Activated T-cell treated with anti-CD3 and anti-CD28 coated beads, Interleukin-2, amount 50 U/mL, for 24 hours (primary cell): ENCODE measurements around the gene LTBP3.
A peak's percentile ranks its signal among the peaks of the same experiment; 100 is the strongest.

Experiments
- DNase-seq: peaks from one replicate; pipeline ENCODE4 v3.0.0-alpha.2; 2020
- H3K27ac Mint-ChIP-seq: 2 replicates; pipeline ENCODE4 v1.8.0; 2020; ENCODE audit warnings: mild to moderate bottlenecking, mixed read lengths
- H3K27me3 Mint-ChIP-seq: 2 replicates; pipeline ENCODE4 v1.8.0; 2020; ENCODE audit warnings: mixed read lengths
- H3K36me3 Mint-ChIP-seq: 2 replicates; pipeline ENCODE4 v1.8.0; 2020; ENCODE audit warnings: low read depth, mixed read lengths
- H3K4me1 Mint-ChIP-seq: 2 replicates; pipeline ENCODE4 v1.8.0; 2020; ENCODE audit warnings: low read depth, mixed read lengths
- H3K4me3 Mint-ChIP-seq: 2 replicates; pipeline ENCODE4 v1.8.0; 2020; ENCODE audit warnings: mild to moderate bottlenecking, moderate library complexity, mixed read lengths
- H3K9me3 Mint-ChIP-seq: 2 replicates; pipeline ENCODE4 v1.8.0; 2020; ENCODE audit warnings: mixed read lengths

The LTBP3 gene

GRCh38 chr11:65489035-65489705 is 69.0 kb downstream of the LTBP3 start:
- Mint-ChIP-seq H3K4me1 (peaks cover 67% of the 10 kb centered on the region), H3K9me3 (no peaks in the 10 kb centered on the region), H3K36me3 (no peaks in the 10 kb centered on the region), H3K27ac (peak overlapping the region; percentile 56), H3K27me3 (no peaks in the 10 kb centered on the region), H3K4me3 (no peak overlapping the region)
- no peak for DNase-seq
